GM12874 (cell line): Measurements from ENCODE around the gene ZNF277.

Source experiments
- TF ChIP-seq, protein P1 (sequence below): IDR thresholded peaks from 2 replicates; pipeline ENCODE4 v1.5.1; 2011; ENCODE audit warnings: low read depth, mild to moderate bottlenecking, control low read depth, low read length, moderate library complexity; ENCODE audit not compliant: insufficient read depth

The ZNF277 gene

DNA sequence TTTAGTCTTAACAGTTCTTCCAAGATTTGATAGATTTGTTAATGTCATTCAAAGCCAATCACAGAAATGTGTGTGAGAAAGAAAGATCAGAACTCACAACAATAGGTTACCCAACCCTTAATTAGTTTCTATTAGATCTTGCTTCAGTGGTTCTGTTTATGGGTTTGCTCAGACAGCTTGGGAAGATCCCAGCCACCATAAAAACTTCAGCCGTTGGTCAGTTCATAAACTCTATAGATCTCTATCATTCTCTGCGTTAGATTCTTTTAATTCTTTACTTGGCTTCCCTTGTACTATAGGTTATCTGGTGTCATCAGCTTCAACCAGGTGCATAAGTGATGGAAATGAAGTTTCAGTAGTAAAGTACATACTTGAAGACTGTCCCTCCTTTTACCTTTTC lies 54.4 kb downstream of the ZNF277 start:
- TF ChIP-seq, protein P1, sequence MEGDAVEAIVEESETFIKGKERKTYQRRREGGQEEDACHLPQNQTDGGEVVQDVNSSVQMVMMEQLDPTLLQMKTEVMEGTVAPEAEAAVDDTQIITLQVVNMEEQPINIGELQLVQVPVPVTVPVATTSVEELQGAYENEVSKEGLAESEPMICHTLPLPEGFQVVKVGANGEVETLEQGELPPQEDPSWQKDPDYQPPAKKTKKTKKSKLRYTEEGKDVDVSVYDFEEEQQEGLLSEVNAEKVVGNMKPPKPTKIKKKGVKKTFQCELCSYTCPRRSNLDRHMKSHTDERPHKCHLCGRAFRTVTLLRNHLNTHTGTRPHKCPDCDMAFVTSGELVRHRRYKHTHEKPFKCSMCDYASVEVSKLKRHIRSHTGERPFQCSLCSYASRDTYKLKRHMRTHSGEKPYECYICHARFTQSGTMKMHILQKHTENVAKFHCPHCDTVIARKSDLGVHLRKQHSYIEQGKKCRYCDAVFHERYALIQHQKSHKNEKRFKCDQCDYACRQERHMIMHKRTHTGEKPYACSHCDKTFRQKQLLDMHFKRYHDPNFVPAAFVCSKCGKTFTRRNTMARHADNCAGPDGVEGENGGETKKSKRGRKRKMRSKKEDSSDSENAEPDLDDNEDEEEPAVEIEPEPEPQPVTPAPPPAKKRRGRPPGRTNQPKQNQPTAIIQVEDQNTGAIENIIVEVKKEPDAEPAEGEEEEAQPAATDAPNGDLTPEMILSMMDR = no peak

DNA sequence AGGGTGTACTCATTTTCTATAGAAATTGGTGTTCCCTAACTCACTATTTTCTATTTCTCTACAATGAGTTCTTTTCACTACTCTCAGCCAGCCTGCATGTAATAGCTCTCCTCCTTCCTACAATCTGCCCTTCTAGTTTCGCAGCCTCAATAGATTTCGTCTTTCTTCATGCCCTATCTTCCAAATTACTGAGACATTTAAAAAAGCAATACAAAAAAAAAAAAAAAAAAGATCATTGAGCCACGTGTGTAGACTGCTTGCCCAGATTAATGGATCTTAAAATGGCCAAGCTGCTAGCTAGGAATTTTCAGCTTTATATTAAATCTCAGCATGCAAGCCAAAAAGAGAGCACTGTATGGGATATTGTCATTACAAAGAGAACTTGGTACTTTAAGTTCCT lies 55.5 kb downstream of the ZNF277 start:
- TF ChIP-seq, protein P1 = no peak

DNA sequence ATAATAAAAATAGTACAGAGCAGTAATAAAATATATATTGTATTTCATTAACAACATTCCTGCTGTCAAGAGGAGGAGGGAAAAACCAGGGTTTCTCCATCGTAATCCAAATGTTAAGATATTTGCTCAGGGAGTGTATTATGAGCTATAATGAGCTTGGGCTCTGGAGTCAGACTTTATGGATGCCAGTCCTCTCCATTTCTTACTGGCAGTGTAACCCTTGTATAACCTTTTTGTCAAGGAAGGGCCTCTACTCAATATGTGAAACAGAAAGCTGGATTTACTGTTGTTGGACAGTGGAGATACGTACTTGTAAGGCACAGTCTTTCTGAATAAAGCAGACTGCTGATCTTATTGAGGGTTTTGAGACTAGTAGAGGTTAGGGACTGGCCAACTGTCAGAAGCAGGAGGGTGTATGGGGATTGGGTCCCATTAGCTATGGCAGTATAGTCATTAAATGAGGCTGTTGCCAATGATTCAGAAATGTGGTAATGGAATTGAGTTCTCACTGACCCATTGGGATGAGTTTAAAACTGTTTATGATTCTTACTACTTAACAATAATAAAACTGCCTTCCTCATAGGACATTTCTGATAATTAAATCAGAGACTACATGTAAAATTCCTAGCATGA lies 56.5 kb downstream of the ZNF277 start:
- TF ChIP-seq, protein P1 = no peak

DNA sequence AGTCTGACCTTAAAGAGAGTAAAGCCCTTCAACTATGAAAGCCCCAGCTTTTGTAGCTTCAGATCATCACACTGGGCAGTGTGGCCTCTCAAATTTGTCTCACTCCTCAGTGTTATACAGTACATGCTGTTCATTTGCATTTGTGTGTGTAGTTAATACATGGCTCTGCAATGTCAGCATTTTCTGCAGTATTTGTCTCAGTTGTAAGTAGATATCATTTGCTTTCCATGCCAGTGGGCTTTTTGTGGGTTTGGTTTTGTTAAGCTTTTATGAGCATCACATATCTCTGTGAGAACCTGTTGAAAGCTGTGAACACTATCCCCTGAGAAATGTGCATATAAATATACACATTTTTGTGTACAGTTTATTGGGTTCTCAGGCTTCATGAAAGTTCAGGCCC lies 57.0 kb downstream of the ZNF277 start:
- TF ChIP-seq, protein P1 = no peak

DNA sequence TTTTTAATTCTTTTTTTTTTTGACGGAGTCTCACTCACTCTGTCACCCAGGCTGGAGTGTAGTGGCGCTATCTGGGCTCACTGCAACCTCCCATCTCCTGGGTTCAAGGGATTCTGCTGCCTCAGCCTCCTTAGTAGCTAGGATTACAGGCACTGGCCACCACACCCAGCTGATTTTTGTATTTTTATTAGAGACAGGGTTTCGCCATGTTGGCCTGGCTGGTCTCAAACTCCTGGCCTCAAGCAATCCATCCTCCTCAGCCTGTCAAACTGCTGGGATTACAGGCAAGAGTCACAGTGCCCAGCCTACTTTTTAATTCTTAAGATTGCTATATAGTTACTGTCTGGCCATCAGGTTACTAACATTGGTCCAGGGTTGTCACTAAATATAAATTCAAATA lies 59.6 kb downstream of the ZNF277 start:
- TF ChIP-seq, protein P1 = no peak

DNA sequence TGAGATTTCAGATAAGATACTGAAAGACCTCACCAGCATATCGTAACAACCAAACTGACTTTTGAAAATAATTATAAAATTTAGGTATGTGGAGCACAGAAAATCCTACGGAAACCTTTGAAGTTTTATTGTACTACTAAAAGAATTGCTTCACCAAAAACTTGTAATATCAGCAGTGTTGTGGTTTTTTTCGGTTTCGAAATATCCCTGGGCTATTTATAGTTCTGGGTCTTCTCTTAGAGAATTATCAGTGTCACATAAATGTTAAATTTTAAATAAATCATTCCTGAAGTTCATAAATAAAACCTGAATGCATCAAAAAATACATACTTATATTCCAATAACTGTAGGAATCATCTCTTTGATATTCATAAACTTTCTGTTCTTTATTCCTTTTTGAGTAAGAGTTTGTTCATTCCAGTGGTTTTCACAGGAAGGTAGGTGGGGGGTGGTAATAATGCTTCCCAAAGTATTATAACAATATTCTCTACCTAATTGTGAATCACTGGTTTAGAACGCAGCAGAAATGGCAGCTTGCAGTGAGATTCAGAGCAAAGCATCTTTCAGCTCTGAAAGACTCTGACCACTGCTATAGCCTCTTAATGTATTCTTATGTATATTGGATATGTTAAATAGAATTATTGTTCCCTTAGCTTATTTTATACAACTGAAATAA lies 60.2 kb downstream of the ZNF277 start:
- TF ChIP-seq, protein P1 = no peak

DNA sequence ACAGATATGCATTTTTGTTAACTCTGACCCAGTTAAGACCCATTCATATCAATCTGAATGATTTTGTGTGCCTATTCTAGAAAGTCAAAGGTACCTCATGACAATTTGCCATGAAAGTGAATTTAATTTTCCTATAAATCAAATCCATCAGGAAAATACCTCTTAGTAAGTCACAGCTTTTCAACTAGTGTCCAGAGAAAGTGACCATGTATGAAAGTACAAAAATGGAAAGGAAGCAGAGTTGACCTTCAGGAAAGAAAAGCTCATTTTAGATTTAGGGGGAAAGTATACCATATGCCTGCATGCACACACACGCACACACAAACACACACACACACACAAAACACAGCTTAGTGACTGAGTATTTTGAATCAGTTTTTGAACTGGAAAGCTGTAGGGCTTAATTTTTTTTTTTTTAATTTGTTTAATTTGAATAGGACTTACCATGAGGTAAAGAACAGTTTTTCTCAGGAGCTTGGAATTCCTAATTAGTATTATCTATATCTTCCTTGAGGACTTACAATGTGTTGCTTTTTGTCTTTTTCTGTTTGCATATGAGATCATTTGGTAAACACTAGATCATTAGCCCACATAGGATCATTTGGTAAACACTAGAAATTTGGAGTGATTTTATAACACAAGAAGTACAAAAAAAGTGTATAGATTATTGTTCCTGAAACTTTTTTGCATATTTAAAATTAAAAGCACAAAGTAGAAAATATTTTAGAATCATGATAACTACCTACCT lies 61.6 kb downstream of the ZNF277 start:
- TF ChIP-seq, protein P1 = no peak
